Neural crest cell (in vitro differentiated cells): Measurements from ENCODE around the gene TECRL. TPM values are rescaled to one million over a fixed set of nuclear protein-coding genes. Genes with fewer than 3 reads are reported as not detected.

ENCODE experiments used
- DNase-seq: peaks from one replicate; pipeline ENCODE4 v3.0.0; 2021; ENCODE audit warnings: low read depth, mixed read lengths, low spot score
- H3K27ac Mint-ChIP-seq: one replicate; pipeline ENCODE4 v1.8.0; 2021; ENCODE audit warnings: mild to moderate bottlenecking, mixed read lengths; ENCODE audit not compliant: unreplicated experiment
- H3K27me3 Mint-ChIP-seq: 2 replicates; pipeline ENCODE4 v1.8.0; 2021; ENCODE audit warnings: low read depth, mild to moderate bottlenecking, mixed read lengths
- H3K36me3 Mint-ChIP-seq: 2 replicates; pipeline ENCODE4 v1.8.0; 2021; ENCODE audit warnings: low read depth, mild to moderate bottlenecking, mixed read lengths
- H3K4me1 Mint-ChIP-seq: 2 replicates; pipeline ENCODE4 v1.8.0; 2021; ENCODE audit warnings: mixed read lengths
- H3K4me3 Mint-ChIP-seq: one replicate; pipeline ENCODE4 v1.8.0; 2021; ENCODE audit warnings: mild to moderate bottlenecking, mixed read lengths
- H3K9me3 Mint-ChIP-seq: 2 replicates; pipeline ENCODE4 v1.8.0; 2021; ENCODE audit warnings: mixed read lengths
- CTCF ChIP-seq: fragments of 200-600 bp; sonication (generic); conservative IDR thresholded peaks from 2 replicates; pipeline ENCODE4 v1.5.0; 2021; ENCODE audit warnings: antibody characterized with exemption, mild to moderate bottlenecking
- total RNA-seq: library from RNA; stranded (reverse); gene quantifications from 2 replicates; pipeline ENCODE4 v1.2.1, GENCODE V29; 2021

Gene TECRL
- total RNA-seq, 1 donor from 2014 or later: not detected

GRCh38 chr4:64359489-64359888 is 49.8 kb downstream of the TECRL start:
- no peak overlapping the region for H3K27ac Mint-ChIP-seq
- H3K4me1 Mint-ChIP-seq: no peaks in the 10 kb centered on the region
- H3K4me3 Mint-ChIP-seq: no peak overlapping the region

GRCh38 chr4:64353904-64354303 is 55.3 kb downstream of the TECRL start:
- no peaks in the 10 kb centered on the region for H3K36me3 Mint-ChIP-seq
- TF ChIP-seq CTCF: no peak
- H3K4me3 Mint-ChIP-seq: no peak overlapping the region
- no peak for DNase-seq
- no peak overlapping the region for H3K27ac Mint-ChIP-seq
- H3K27me3 Mint-ChIP-seq: no peaks in the 10 kb centered on the region
- H3K4me1 Mint-ChIP-seq: no peaks in the 10 kb centered on the region
- H3K9me3 Mint-ChIP-seq: peaks cover 3% of the 10 kb centered on the region

More at GRCh38 chr4:64359489-64359888, 49.8 kb downstream of the TECRL start:
- no peaks in the 10 kb centered on the region for H3K9me3 Mint-ChIP-seq
- no peak for TF ChIP-seq CTCF
- H3K36me3 Mint-ChIP-seq: no peaks in the 10 kb centered on the region
- DNase-seq: no peak
- H3K27me3 Mint-ChIP-seq: no peaks in the 10 kb centered on the region

GRCh38 chr4:64341711-64342110 is 67.5 kb downstream of the TECRL start:
- no peak overlapping the region for H3K4me3 Mint-ChIP-seq
- no peaks in the 10 kb centered on the region for H3K4me1 Mint-ChIP-seq
- H3K27ac Mint-ChIP-seq: no peak overlapping the region
- no peaks in the 10 kb centered on the region for H3K27me3 Mint-ChIP-seq
- TF ChIP-seq CTCF: no peak
- no peak for DNase-seq
- peaks cover 2% of the 10 kb centered on the region for H3K9me3 Mint-ChIP-seq
- no peaks in the 10 kb centered on the region for H3K36me3 Mint-ChIP-seq

GRCh38 chr4:64340218-64341110 is 68.8 kb downstream of the TECRL start:
- Mint-ChIP-seq H3K4me1 (no peaks in the 10 kb centered on the region), H3K27me3 (no peaks in the 10 kb centered on the region), H3K9me3 (peaks cover 4% of the 10 kb centered on the region), H3K36me3 (no peaks in the 10 kb centered on the region), H3K27ac (no peak overlapping the region), H3K4me3 (no peak overlapping the region)
- no peak for DNase-seq
- TF ChIP-seq CTCF: no peak

- Mint-ChIP-seq H3K9me3 (peaks cover 4% of the 10 kb centered on the region), H3K4me3 (no peak overlapping the region), H3K27ac (no peak overlapping the region), H3K36me3 (no peaks in the 10 kb centered on the region), H3K4me1 (no peaks in the 10 kb centered on the region), H3K27me3 (no peaks in the 10 kb centered on the region)
- TF ChIP-seq CTCF: no peak
- no peak for DNase-seq
Observed at GRCh38 chr4:64334964-64335363, 74.3 kb downstream of the TECRL start.
